GM13977 (cell line): ENCODE results near the gene CDKL1.

ENCODE experiments used
- DNase-seq: peaks from one replicate; pipeline ENCODE4 v3.0.0; 2012; ENCODE audit warnings: low spot score
- in situ Hi-C: fragments of 300-500 bp; cut with MboI; formaldehyde crosslinking; loops from one replicate; pipeline ENCODE4 v1.12.0; 2022; ENCODE audit warnings: low sequenced_read_pairs, low pct_unique_long_range_greater_than_20kb, mixed read lengths, inconsistent platforms; ENCODE audit not compliant: unreplicated experiment
- TF ChIP-seq, protein P1 (sequence below): IDR thresholded peaks from 2 replicates; pipeline ENCODE4 v1.5.1; 2012; ENCODE audit warnings: mild to moderate bottlenecking, control low read depth; ENCODE audit not compliant: insufficient read depth; ENCODE audit errors: extremely low read depth, missing control alignments

Gene CDKL1

GRCh38 chr14:50381008-50381407, 15.7 kb downstream of the CDKL1 start:
- TF ChIP-seq, protein P1, sequence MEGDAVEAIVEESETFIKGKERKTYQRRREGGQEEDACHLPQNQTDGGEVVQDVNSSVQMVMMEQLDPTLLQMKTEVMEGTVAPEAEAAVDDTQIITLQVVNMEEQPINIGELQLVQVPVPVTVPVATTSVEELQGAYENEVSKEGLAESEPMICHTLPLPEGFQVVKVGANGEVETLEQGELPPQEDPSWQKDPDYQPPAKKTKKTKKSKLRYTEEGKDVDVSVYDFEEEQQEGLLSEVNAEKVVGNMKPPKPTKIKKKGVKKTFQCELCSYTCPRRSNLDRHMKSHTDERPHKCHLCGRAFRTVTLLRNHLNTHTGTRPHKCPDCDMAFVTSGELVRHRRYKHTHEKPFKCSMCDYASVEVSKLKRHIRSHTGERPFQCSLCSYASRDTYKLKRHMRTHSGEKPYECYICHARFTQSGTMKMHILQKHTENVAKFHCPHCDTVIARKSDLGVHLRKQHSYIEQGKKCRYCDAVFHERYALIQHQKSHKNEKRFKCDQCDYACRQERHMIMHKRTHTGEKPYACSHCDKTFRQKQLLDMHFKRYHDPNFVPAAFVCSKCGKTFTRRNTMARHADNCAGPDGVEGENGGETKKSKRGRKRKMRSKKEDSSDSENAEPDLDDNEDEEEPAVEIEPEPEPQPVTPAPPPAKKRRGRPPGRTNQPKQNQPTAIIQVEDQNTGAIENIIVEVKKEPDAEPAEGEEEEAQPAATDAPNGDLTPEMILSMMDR = no peak
- DNase-seq = no peak
- in situ Hi-C loops = no loop called here

DNA sequence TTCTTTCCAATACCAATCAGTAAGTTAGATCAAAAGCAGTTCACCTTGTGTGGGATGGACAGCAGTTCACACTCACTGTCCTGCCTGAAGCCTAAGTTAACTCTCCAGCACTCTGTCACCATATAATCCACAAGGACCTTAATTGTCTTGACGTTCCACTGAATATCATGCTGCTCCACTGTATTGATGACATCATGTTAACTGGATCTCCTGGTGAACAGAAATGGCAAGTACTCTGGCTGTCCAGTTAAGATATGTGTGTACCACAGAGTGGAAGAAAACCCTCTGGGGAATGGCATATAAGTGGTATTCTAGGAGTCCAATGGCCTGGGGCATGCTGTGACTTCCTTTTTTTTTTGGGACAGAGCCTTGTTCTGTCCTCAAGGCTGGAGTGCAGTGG, 16.2 kb downstream of the CDKL1 start:
- no peak for DNase-seq
- in situ Hi-C loops = no loop called here
- TF ChIP-seq, protein P1 = no peak

GRCh38 chr14:50379563-50379962, 17.1 kb downstream of the CDKL1 start:
- TF ChIP-seq, protein P1 = no peak
- in situ Hi-C loops = no loop called here
- no peak for DNase-seq

DNA sequence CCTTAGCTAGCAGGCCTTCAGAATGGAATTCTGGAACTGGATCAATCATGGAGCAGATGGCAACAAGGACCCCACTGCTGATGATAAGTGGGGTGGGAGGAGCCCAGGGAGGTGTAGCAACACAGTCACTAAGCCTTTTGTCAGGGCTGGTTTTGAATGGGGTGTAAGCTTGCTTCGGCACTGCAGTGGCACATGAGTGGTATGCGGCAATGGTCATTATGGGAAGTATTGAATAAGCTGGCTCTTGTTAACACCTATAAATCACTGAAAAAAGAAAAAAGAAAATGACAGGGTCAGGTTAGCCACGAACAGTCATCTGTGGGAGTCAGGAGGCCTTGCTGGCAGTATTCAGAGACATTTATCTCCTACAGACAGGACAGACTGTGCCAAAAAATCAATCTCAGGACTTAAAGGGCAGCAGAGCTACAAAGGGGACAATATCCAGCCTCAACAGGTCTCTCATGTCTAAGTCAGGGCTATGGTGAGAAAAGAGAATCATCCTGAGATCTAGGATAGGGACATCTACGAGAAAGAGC, 19.1 kb downstream of the CDKL1 start:
- DNase-seq = no peak
- in situ Hi-C loops = no loop called here
- TF ChIP-seq, protein P1 = no peak

GRCh38 chr14:50375760-50376159, 20.9 kb downstream of the CDKL1 start:
- DNase-seq = no peak
- TF ChIP-seq, protein P1 = no peak
- in situ Hi-C loops = no loop called here

DNA sequence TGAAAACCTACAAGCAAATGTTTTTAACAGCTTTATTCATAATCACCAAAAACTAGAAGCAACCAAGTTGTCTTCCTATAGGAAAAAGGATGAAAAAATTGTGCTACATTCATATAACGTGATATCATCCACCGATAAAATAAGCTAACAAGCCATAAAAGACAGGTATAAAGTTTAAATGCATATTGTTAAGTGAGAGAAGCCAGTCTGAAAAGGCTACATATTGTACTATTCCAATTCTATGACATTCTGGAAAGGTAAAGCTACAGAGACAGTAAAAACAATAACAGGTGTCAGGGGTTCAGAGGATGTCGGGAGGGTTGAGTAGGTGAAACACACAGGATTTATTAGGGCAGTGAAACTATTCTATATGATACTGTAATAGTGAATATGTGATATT, 22.7 kb downstream of the CDKL1 start:
- TF ChIP-seq, protein P1 = no peak
- in situ Hi-C loops = no loop called here
- no peak for DNase-seq

- DNase-seq = no peak
- TF ChIP-seq, protein P1 = no peak
- in situ Hi-C loops = no loop called here
Observed at GRCh38 chr14:50371546-50371945, 25.1 kb downstream of the CDKL1 start.
